ENCODE data around the gene PCK2. TPM values are rescaled to one million over a fixed set of nuclear protein-coding genes. Genes with fewer than 3 reads are reported as not detected.

The PCK2 gene
- total and polyA plus RNA-seq, 2 of the 13 experiments (the other 11 are each of a cell fraction or from before 2014, with no cell fraction given) = 129 to 272 TPM

DNA sequence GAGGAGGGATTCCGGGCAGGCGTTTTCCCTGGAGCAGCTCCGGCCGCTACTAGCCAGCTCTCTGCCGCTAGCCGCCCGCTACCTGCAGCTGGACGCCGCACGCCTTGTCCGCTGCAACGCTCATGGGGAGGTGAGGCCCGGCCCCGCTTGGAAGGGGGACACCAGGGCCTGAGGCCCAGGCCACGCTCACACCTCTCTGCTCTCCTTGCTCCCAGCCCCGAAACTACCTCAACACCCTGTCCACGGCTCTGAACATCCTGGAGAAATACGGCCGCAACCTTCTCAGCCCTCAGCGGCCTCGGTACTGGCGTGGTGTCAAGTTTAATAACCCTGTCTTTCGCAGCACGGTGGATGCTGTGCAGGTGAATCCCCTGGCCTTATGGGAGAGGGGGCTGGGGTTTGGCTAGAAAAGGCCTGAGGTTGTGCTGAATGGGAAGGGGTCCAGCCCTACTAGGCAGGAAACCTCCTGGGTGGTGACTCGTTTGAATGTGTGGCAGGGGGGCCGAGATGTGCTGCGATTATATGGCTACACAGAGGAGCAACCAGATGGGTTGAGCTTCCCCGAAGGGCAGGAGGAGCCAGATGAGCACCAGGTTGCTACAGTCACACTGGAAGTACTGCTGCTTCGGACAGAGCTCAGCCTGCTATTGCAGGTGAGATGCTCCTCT is 53.8 kb downstream of the PCK2 start (continued):
- TF ChIP-seq, protein P1, sequence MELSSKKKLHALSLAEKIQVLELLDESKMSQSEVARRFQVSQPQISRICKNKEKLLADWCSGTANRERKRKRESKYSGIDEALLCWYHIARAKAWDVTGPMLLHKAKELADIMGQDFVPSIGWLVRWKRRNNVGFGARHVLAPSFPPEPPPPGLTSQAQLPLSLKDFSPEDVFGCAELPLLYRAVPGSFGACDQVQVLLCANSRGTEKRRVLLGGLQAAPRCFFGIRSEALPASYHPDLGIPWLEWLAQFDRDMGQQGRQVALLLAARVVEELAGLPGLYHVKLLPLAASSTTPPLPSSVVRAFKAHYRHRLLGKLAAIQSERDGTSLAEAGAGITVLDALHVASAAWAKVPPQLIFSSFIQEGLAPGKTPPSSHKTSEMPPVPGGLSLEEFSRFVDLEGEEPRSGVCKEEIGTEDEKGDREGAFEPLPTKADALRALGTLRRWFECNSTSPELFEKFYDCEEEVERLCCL (CRISPR knock-in tag; IDR thresholded peaks at IDR 0.05; ENCODE audit: borderline replicate concordance) = peak; percentile 75; the same call in 1 of the 2 replicates
- no peak for TF ChIP-seq ZNF615 (CRISPR knock-in tag; IDR thresholded peaks at IDR 0.05; ENCODE audit: borderline replicate concordance)
- TF ChIP-seq, protein P2, sequence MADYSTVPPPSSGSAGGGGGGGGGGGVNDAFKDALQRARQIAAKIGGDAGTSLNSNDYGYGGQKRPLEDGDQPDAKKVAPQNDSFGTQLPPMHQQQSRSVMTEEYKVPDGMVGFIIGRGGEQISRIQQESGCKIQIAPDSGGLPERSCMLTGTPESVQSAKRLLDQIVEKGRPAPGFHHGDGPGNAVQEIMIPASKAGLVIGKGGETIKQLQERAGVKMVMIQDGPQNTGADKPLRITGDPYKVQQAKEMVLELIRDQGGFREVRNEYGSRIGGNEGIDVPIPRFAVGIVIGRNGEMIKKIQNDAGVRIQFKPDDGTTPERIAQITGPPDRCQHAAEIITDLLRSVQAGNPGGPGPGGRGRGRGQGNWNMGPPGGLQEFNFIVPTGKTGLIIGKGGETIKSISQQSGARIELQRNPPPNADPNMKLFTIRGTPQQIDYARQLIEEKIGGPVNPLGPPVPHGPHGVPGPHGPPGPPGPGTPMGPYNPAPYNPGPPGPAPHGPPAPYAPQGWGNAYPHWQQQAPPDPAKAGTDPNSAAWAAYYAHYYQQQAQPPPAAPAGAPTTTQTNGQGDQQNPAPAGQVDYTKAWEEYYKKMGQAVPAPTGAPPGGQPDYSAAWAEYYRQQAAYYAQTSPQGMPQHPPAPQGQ (CRISPR knock-in tag; IDR thresholded peaks at IDR 0.05; ENCODE audit: borderline replicate concordance) = 0 out of 2 replicates have a peak, but pooled peaks have one; percentile 8
- TF ChIP-seq TBP (CRISPR knock-in tag; IDR thresholded peaks at IDR 0.05) = 0 out of 2 replicates have a peak, but pooled peaks have one; percentile 86
- TF ChIP-seq, protein P3, sequence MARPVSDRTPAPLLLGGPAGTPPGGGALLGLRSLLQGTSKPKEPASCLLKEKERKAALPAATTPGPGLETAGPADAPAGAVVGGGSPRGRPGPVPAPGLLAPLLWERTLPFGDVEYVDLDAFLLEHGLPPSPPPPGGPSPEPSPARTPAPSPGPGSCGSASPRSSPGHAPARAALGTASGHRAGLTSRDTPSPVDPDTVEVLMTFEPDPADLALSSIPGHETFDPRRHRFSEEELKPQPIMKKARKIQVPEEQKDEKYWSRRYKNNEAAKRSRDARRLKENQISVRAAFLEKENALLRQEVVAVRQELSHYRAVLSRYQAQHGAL (CRISPR knock-in tag; IDR thresholded peaks at IDR 0.05; ENCODE audit: not compliant biosample characterization) = peak; percentile 94
- TF ChIP-seq PAX8 (CRISPR knock-in tag; IDR thresholded peaks at IDR 0.05; ENCODE audit: borderline replicate concordance) = peak; percentile 46; the same call in 1 of the 2 replicates
- TF ChIP-seq ZNF7 (CRISPR knock-in tag; IDR thresholded peaks at IDR 0.05) = no peak
- no peak for TF ChIP-seq YY1 (IDR thresholded peaks at IDR 0.05; ENCODE audit: insufficient read depth, insufficient replicate concordance, low read depth, low read length)
- TF ChIP-seq MLLT10 (CRISPR knock-in tag; IDR thresholded peaks at IDR 0.05) = no peak
- no peak for TF ChIP-seq HDAC2 (CRISPR knock-in tag; IDR thresholded peaks at IDR 0.05)
- no peak for TF ChIP-seq ZNF326 (CRISPR knock-in tag; IDR thresholded peaks at IDR 0.05; ENCODE audit: borderline replicate concordance)
- TF ChIP-seq, protein P4, sequence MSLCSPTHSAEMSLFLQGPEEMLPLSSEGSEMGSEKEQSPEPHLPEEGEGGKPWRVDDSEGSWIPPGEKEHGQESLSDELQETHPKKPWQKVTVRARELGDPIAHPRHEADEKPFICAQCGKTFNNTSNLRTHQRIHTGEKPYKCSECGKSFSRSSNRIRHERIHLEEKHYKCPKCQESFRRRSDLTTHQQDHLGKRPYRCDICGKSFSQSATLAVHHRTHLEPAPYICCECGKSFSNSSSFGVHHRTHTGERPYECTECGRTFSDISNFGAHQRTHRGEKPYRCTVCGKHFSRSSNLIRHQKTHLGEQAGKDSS (CRISPR knock-in tag; IDR thresholded peaks at IDR 0.05; ENCODE audit: borderline replicate concordance, low read depth) = peak; percentile 70; the same call in 1 of the 2 replicates
- TF ChIP-seq MYC (CRISPR knock-in tag; IDR thresholded peaks at IDR 0.05; ENCODE audit: borderline replicate concordance) = 0 out of 2 replicates have a peak, but pooled peaks have one; percentile 12
- TF ChIP-seq ZC3H13 (CRISPR knock-in tag; IDR thresholded peaks at IDR 0.05) = no peak
- TF ChIP-seq ZNF841 (CRISPR knock-in tag; IDR thresholded peaks at IDR 0.05; ENCODE audit: borderline replicate concordance) = no peak
- TF ChIP-seq CAMTA2 (CRISPR knock-in tag; IDR thresholded peaks at IDR 0.05; ENCODE audit: borderline replicate concordance) = peak; percentile 87; the same call in 1 of the 2 replicates
- TF ChIP-seq, protein P5, sequence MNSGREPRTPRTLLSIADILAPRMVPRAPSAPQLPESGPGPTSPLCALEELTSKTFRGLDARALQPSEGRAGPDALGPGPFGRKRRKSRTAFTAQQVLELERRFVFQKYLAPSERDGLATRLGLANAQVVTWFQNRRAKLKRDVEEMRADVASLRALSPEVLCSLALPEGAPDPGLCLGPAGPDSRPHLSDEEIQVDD (CRISPR knock-in tag; IDR thresholded peaks at IDR 0.05; ENCODE audit: borderline replicate concordance) = peak; percentile 75; the same call in 1 of the 2 replicates
- TF ChIP-seq ZFP62 (CRISPR knock-in tag; IDR thresholded peaks at IDR 0.05) = no peak
- TF ChIP-seq ARHGAP35 (CRISPR knock-in tag; IDR thresholded peaks at IDR 0.05; ENCODE audit: borderline replicate concordance) = no peak
- TF ChIP-seq, protein P6, sequence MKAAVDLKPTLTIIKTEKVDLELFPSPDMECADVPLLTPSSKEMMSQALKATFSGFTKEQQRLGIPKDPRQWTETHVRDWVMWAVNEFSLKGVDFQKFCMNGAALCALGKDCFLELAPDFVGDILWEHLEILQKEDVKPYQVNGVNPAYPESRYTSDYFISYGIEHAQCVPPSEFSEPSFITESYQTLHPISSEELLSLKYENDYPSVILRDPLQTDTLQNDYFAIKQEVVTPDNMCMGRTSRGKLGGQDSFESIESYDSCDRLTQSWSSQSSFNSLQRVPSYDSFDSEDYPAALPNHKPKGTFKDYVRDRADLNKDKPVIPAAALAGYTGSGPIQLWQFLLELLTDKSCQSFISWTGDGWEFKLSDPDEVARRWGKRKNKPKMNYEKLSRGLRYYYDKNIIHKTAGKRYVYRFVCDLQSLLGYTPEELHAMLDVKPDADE (CRISPR knock-in tag; IDR thresholded peaks at IDR 0.05) = no peak; the same call in 1 of the 2 replicates
- TF ChIP-seq ZNF598 (CRISPR knock-in tag; IDR thresholded peaks at IDR 0.05; ENCODE audit: borderline replicate concordance) = peak; percentile 93
- TF ChIP-seq ATM (IDR thresholded peaks at IDR 0.05; ENCODE audit: borderline replicate concordance) = no peak
